ENCODE measurements around the gene PAGE1. TPM values are rescaled to one million over a fixed set of nuclear protein-coding genes. Genes with fewer than 3 reads are reported as not detected.

Gene PAGE1
- total and polyA plus RNA-seq, 10 of the 15 experiments (the other 5 are each of a cell fraction or from before 2014, with no cell fraction given): not detected

GRCh38 chrX:49661881-49662280 is 33.9 kb downstream of the PAGE1 start:
- intact Hi-C loops (cut with micrococcal nuclease; ENCODE audit: unreplicated experiment): no loop called here
- DNase-seq (ENCODE audit: low read depth, low spot score): no peak
- H3K27ac ChIP-seq (ENCODE audit: control insufficient read depth, insufficient read depth): no peak overlapping the region
- ChIA-PET POLR2A (no interaction called here), SMC1A (ENCODE audit: uncharacterized antibody, unreplicated experiment) (no interaction called here), RAD21 (ENCODE audit: unreplicated experiment) (no interaction called here), CTCF (no interaction called here)
- no peaks in the 10 kb centered on the region for H3K27me3 ChIP-seq (replicated peaks in 1 of 2; ENCODE audit: control insufficient read depth in 2 of 2, insufficient read depth in 2 of 2, low read length in 1 of 2)
- H3K79me2 ChIP-seq (ENCODE audit: control insufficient read depth, insufficient read depth, low read length): no peaks in the 10 kb centered on the region
- H3K36me3 ChIP-seq (ENCODE audit: control insufficient read depth in 2 of 2, insufficient read depth in 2 of 2, low read length in 1 of 2): no peaks in the 10 kb centered on the region
- no peak for ATAC-seq
- H3K4me1 ChIP-seq (ENCODE audit: control insufficient read depth, insufficient read depth, low read length): no peaks in the 10 kb centered on the region
- no peaks in the 10 kb centered on the region for H4K20me1 ChIP-seq (ENCODE audit: control insufficient read depth, insufficient read depth)
- no peak overlapping the region for H3K4me2 ChIP-seq (ENCODE audit: control insufficient read depth, insufficient read depth)
- no TSS peak for BruUV-seq (replicated peaks)
- 35% methylated on average over 4 of the region's 4 CpGs for WGBS (ENCODE audit: insufficient coverage, insufficient replicate concordance, low lambda C conversion rate, missing lambda C conversion rate)
- no peaks in the 10 kb centered on the region; the same call in 2 of the 3 replicates for H3K9me3 ChIP-seq (replicated peaks; ENCODE audit: control insufficient read depth, insufficient read depth, low read length)
- no peak overlapping the region for H2AFZ ChIP-seq (ENCODE audit: control insufficient read depth, low read depth, low read length)
- no peak for TF ChIP-seq EGR1 (IDR thresholded peaks at IDR 0.05; ENCODE audit: borderline replicate concordance in 1 of 2, low read depth in 2 of 2, low read length in 2 of 2)
- no peak for TF ChIP-seq CBX3 (IDR thresholded peaks at IDR 0.05; ENCODE audit: borderline replicate concordance, low read depth)
- no peak for TF ChIP-seq MTA2 (IDR thresholded peaks at IDR 0.05; ENCODE audit: low read depth)
- no peak for TF ChIP-seq CHD4 (IDR thresholded peaks at IDR 0.05)
- no peak for TF ChIP-seq RUNX3 (IDR thresholded peaks at IDR 0.05; ENCODE audit: low read length)
- no peak for TF ChIP-seq BRCA1 (IDR thresholded peaks at IDR 0.05; ENCODE audit: low read depth, low read length)
- TF ChIP-seq MLLT1 (IDR thresholded peaks at IDR 0.05): no peak
- no peak for TF ChIP-seq CEBPB (IDR thresholded peaks at IDR 0.05; ENCODE audit: borderline replicate concordance in 1 of 2, low read depth in 2 of 2, low read length in 2 of 2)
- TF ChIP-seq ZNF384 (IDR thresholded peaks at IDR 0.05; ENCODE audit: borderline replicate concordance, low read depth, low read length): no peak
- TF ChIP-seq ZNF622 (IDR thresholded peaks at IDR 0.05): no peak
- no peak for TF ChIP-seq CBX5 (IDR thresholded peaks at IDR 0.05; ENCODE audit: low read depth)
- no peak for TF ChIP-seq PAX5 (IDR thresholded peaks at IDR 0.05; ENCODE audit: borderline replicate concordance, low read depth, low read length)
- TF ChIP-seq HSF1 (IDR thresholded peaks at IDR 0.05; ENCODE audit: low read depth, low read length): no peak
- no peak for TF ChIP-seq SMARCA5 (IDR thresholded peaks at IDR 0.05)
- no peak for TF ChIP-seq ASH2L (IDR thresholded peaks at IDR 0.05; ENCODE audit: borderline replicate concordance, low read depth)
- TF ChIP-seq MAX (IDR thresholded peaks at IDR 0.05; ENCODE audit: low read depth, low read length): no peak
- TF ChIP-seq MXI1 (IDR thresholded peaks at IDR 0.05; ENCODE audit: low read depth, low read length): no peak
- no peak overlapping the region for H3K4me3 ChIP-seq
- no peak for FAIRE-seq
- H3K9ac ChIP-seq (ENCODE audit: control insufficient read depth, insufficient read depth, low read length): no peak overlapping the region
- in situ Hi-C loops (cut with MboI): no loop called here
